Astrocyte (in vitro differentiated cells and primary cell): ENCODE results near the gene DPCD.

Experiments
- EZH2 ChIP-seq: IDR thresholded peaks from 2 replicates; pipeline ENCODE4 v1.6.1; 2012; ENCODE audit warnings: mild to moderate bottlenecking, low read length, inconsistent platforms; ENCODE audit not compliant: insufficient read depth
- TF ChIP-seq, protein P1 (sequence below): IDR thresholded peaks from 2 replicates; pipeline ENCODE4 v1.5.1; 2011; ENCODE audit warnings: low read depth, mild to moderate bottlenecking, inconsistent platforms, low read length, moderate library complexity; ENCODE audit not compliant: insufficient read depth

DNA sequence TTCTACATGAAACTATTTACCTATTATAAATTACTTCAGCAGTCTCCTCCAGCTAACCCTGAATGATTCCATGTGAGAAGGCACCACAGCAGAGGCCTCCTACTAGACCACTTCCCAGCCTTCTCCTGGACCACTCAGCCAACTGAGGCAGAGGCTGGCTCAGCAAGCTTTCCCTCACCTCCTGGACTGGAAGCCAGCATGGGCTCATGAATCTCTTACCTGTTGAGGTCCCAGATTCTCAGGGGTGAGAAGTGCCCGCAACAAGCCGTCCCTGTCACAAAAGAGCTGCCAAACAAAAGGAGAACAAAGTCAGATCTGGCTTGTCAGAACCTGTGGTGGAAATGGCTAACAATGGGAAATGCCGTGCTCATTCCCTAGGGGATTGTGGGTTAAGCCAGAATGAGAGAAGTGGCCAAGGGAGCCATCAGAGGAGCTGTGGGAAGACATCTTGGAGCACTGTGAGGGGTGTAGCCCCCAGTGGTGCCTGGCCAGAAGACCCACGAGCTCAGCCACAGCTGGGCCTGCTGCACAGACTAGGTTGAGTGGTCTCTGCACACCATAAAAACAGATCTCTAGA is 36.5 kb downstream of the DPCD start:
- TF ChIP-seq EZH2: no peak
- TF ChIP-seq, protein P1, sequence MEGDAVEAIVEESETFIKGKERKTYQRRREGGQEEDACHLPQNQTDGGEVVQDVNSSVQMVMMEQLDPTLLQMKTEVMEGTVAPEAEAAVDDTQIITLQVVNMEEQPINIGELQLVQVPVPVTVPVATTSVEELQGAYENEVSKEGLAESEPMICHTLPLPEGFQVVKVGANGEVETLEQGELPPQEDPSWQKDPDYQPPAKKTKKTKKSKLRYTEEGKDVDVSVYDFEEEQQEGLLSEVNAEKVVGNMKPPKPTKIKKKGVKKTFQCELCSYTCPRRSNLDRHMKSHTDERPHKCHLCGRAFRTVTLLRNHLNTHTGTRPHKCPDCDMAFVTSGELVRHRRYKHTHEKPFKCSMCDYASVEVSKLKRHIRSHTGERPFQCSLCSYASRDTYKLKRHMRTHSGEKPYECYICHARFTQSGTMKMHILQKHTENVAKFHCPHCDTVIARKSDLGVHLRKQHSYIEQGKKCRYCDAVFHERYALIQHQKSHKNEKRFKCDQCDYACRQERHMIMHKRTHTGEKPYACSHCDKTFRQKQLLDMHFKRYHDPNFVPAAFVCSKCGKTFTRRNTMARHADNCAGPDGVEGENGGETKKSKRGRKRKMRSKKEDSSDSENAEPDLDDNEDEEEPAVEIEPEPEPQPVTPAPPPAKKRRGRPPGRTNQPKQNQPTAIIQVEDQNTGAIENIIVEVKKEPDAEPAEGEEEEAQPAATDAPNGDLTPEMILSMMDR: no peak
